Caco-2 (cell line): ENCODE measurements around the gene SIMC1. TPM values are rescaled to one million over a fixed set of nuclear protein-coding genes. Genes with fewer than 3 reads are reported as not detected.
A peak's percentile ranks its signal among the peaks of the same experiment; 100 is the strongest.

Experiments
- BruUV-seq: library from RNA; stranded (reverse); fragments of 400-500 nt; replicated peaks from 2 replicates; lab custom pipeline; 2021; lab: Mats Ljungman, UMichigan
- CTCF ChIA-PET: fragments of 300-600 bp; sonication (Branson Sonifier 250); formaldehyde crosslinking; loops from one replicate; lab custom pipeline; 2022; ENCODE audit warnings: antibody characterized with exemption; lab: Charles Lee
- POLR2A ChIA-PET: fragments of 300-600 bp; sonication (Branson Sonifier 250); formaldehyde crosslinking; loops from one replicate; lab custom pipeline; 2022; ENCODE audit warnings: antibody characterized with exemption; lab: Charles Lee
- DNase-seq, 2 experiments: peaks; one replicate each; pipeline versions ENCODE4 v3.0.0 to v3.0.0-alpha.2; 2020 to 2022
- H3K27me3 ChIP-seq: replicated peaks from 2 replicates; pipeline ENCODE4 v1.6.0; 2011; ENCODE audit warnings: low read length; ENCODE audit not compliant: control insufficient read depth, insufficient read depth
- H3K36me3 ChIP-seq: 2 replicates; pipeline ENCODE4 v1.5.1; 2011; ENCODE audit warnings: low read length; ENCODE audit not compliant: control insufficient read depth, insufficient read depth
- H3K4me1 ChIP-seq: fragments of 250-450 bp; sonication (Bioruptor Pico); 2 replicates; pipeline ENCODE4 v1.5.1; 2020; ENCODE audit warnings: mild to moderate bottlenecking
- H3K4me3 ChIP-seq: 2 replicates; pipeline ENCODE4 v1.5.1; 2011; ENCODE audit warnings: low read depth, mild to moderate bottlenecking, control low read depth, low read length
- H3K9me3 ChIP-seq: fragments of 250-450 bp; sonication (Bioruptor Pico); 2 replicates; pipeline ENCODE4 v1.5.1; 2020; ENCODE audit warnings: mild to moderate bottlenecking, moderate library complexity
- H3K27ac Mint-ChIP-seq: one replicate; pipeline ENCODE4 v1.8.0; 2022; ENCODE audit warnings: mixed read lengths; ENCODE audit not compliant: unreplicated experiment
- H3K27me3 Mint-ChIP-seq: one replicate; pipeline ENCODE4 v1.8.0; 2022; ENCODE audit warnings: mixed read lengths; ENCODE audit not compliant: insufficient read depth, unreplicated experiment
- H3K36me3 Mint-ChIP-seq: one replicate; pipeline ENCODE4 v1.8.0; 2022; ENCODE audit warnings: mild to moderate bottlenecking, mixed read lengths; ENCODE audit not compliant: insufficient read depth, unreplicated experiment
- H3K4me1 Mint-ChIP-seq: one replicate; pipeline ENCODE4 v1.8.0; 2022; ENCODE audit warnings: low read depth, mixed read lengths; ENCODE audit not compliant: unreplicated experiment
- H3K4me3 Mint-ChIP-seq: one replicate; pipeline ENCODE4 v1.8.0; 2022; ENCODE audit warnings: mild to moderate bottlenecking, moderate library complexity, mixed read lengths; ENCODE audit not compliant: unreplicated experiment
- H3K9me3 Mint-ChIP-seq: one replicate; pipeline ENCODE4 v1.8.0; 2022; ENCODE audit warnings: mixed read lengths; ENCODE audit not compliant: unreplicated experiment
- intact Hi-C: fragments of 100-400 bp; cut with micrococcal nuclease; formaldehyde crosslinking; loops from one replicate; pipeline ENCODE4 v1.10.0; 2022; ENCODE audit not compliant: unreplicated experiment
- total RNA-seq: library from RNA; stranded (reverse); gene quantifications from 2 replicates; pipeline ENCODE4 v1.2.3, GENCODE V29; 2022
- TF ChIP-seq, protein P1 (sequence below), 2 experiments: fragments of 200-600 bp in 1 of 2; IDR thresholded peaks; 1 replicate in 1 of 2; 2 replicates in 1 of 2; pipeline versions ENCODE4 v1.5.1 to v1.8.0; 2011 to 2022; ENCODE audit warnings: antibody characterized with exemption in 1 of 2, control low read depth in 1 of 2, inconsistent platforms in 1 of 2, low read depth in 1 of 2, low read length in 1 of 2, mild to moderate bottlenecking in 1 of 2, moderate library complexity in 1 of 2; ENCODE audit not compliant: insufficient read depth in 1 of 2, severe bottlenecking in 1 of 2, unreplicated experiment in 1 of 2

Gene SIMC1
- total RNA-seq, 1 experiment from 2014 or later = 42.3 TPM

GRCh38 chr5:176352116-176352878 is 114.1 kb downstream of the SIMC1 start:
- Mint-ChIP-seq H3K9me3 (no peaks in the 10 kb centered on the region), H3K36me3 (peaks cover 88% of the 10 kb centered on the region)
- no TSS peak for BruUV-seq

GRCh38 chr5:176353533-176353932 is 115.3 kb downstream of the SIMC1 start:
- Histone ChIP-seq H3K36me3 (peaks cover 6% of the 10 kb centered on the region), H3K4me1 (no peaks in the 10 kb centered on the region), H3K27me3 (no peaks in the 10 kb centered on the region), H3K4me3 (no peak overlapping the region), H3K9me3 (no peaks in the 10 kb centered on the region)
- no TSS peak for BruUV-seq
- no peaks in the 10 kb centered on the region for H3K4me1 Mint-ChIP-seq
- CTCF ChIA-PET = no interaction called here
- H3K36me3 Mint-ChIP-seq = peaks cover 88% of the 10 kb centered on the region
- no peaks in the 10 kb centered on the region for H3K9me3 Mint-ChIP-seq
- H3K4me3 Mint-ChIP-seq = no peak overlapping the region
- H3K27me3 Mint-ChIP-seq = no peaks in the 10 kb centered on the region
- TF ChIP-seq, protein P1, sequence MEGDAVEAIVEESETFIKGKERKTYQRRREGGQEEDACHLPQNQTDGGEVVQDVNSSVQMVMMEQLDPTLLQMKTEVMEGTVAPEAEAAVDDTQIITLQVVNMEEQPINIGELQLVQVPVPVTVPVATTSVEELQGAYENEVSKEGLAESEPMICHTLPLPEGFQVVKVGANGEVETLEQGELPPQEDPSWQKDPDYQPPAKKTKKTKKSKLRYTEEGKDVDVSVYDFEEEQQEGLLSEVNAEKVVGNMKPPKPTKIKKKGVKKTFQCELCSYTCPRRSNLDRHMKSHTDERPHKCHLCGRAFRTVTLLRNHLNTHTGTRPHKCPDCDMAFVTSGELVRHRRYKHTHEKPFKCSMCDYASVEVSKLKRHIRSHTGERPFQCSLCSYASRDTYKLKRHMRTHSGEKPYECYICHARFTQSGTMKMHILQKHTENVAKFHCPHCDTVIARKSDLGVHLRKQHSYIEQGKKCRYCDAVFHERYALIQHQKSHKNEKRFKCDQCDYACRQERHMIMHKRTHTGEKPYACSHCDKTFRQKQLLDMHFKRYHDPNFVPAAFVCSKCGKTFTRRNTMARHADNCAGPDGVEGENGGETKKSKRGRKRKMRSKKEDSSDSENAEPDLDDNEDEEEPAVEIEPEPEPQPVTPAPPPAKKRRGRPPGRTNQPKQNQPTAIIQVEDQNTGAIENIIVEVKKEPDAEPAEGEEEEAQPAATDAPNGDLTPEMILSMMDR (IDR thresholded peaks at IDR 0.05; ENCODE audit: insufficient read depth in 1 of 2, low read depth in 1 of 2, low read length in 1 of 2, severe bottlenecking in 1 of 2, unreplicated experiment in 1 of 2) = no peak
- POLR2A ChIA-PET = interaction anchor here (0.6 kb wide), 1 partner anchor 623 kb away, joined by 3 read pairs; no protein-coding TSS in a partner anchor
- intact Hi-C loops = no loop called here
- no peak for DNase-seq
- no peak overlapping the region for H3K27ac Mint-ChIP-seq

More at GRCh38 chr5:176352116-176352878, 114.1 kb downstream of the SIMC1 start:
- Histone ChIP-seq H3K36me3 (peaks cover 6% of the 10 kb centered on the region), H3K27me3 (no peaks in the 10 kb centered on the region), H3K4me1 (no peaks in the 10 kb centered on the region), H3K9me3 (no peaks in the 10 kb centered on the region), H3K4me3 (no peak overlapping the region)
- H3K27ac Mint-ChIP-seq = no peak overlapping the region
- ChIA-PET CTCF (interaction anchor here (0.6 to 0.7 kb wide), 3 partner anchors 210 to 675 kb away, joined by 5 to 8 read pairs (median 8); partner anchors contain the start of gene CPLX2), POLR2A (interaction anchor here (1.0 kb wide), 1 partner anchor 8 kb away, joined by 4 read pairs; no protein-coding TSS in a partner anchor)
- H3K27me3 Mint-ChIP-seq = no peaks in the 10 kb centered on the region
- no peaks in the 10 kb centered on the region for H3K4me1 Mint-ChIP-seq
- TF ChIP-seq, protein P1 (IDR thresholded peaks at IDR 0.05; ENCODE audit: insufficient read depth in 1 of 2, low read depth in 1 of 2, low read length in 1 of 2, severe bottlenecking in 1 of 2, unreplicated experiment in 1 of 2) = no peak
- intact Hi-C loops = no loop called here
- DNase-seq = no peak
- H3K4me3 Mint-ChIP-seq = no peak overlapping the region

- Histone ChIP-seq H3K27me3 (no peaks in the 10 kb centered on the region), H3K36me3 (peaks cover 6% of the 10 kb centered on the region), H3K9me3 (no peaks in the 10 kb centered on the region), H3K4me1 (no peaks in the 10 kb centered on the region), H3K4me3 (no peak overlapping the region)
- TF ChIP-seq, protein P1 (IDR thresholded peaks at IDR 0.05; ENCODE audit: insufficient read depth in 1 of 2, low read depth in 1 of 2, low read length in 1 of 2, severe bottlenecking in 1 of 2, unreplicated experiment in 1 of 2) = peak in 1 of 2 experiments; percentile 20
- Mint-ChIP-seq H3K27me3 (no peaks in the 10 kb centered on the region), H3K4me3 (no peak overlapping the region), H3K27ac (no peak overlapping the region), H3K36me3 (peaks cover 70% of the 10 kb centered on the region), H3K9me3 (no peaks in the 10 kb centered on the region), H3K4me1 (no peaks in the 10 kb centered on the region)
- intact Hi-C loops = no loop called here
- DNase-seq = peak in 1 of 2 experiments; percentile 13
- BruUV-seq = no TSS peak
- CTCF ChIA-PET = no interaction called here
- POLR2A ChIA-PET = no interaction called here
These were observed 117.4 kb downstream of the SIMC1 start for GRCh38 chr5:176355400-176356178.
